Gastroesophageal sphincter (tissue), 2 donors: ENCODE results near the gene TRABD2B.
A peak's percentile ranks its signal among the peaks of the same experiment; 100 is the strongest.

ENCODE experiments used
- POLR2A ChIP-seq, 2 donors: fragments of 450-650 bp; IDR thresholded peaks; one replicate each; pipeline ENCODE4 v1.6.1; 2017; ENCODE audit warnings: antibody characterized with exemption in 2 of 2, mild to moderate bottlenecking in 2 of 2, moderate library complexity in 1 of 2
- POLR2AphosphoS5 ChIP-seq: sonication (generic); formaldehyde crosslinking; IDR thresholded peaks from one replicate; pipeline ENCODE4 v1.6.1; 2017; ENCODE audit warnings: antibody characterized with exemption

DNA sequence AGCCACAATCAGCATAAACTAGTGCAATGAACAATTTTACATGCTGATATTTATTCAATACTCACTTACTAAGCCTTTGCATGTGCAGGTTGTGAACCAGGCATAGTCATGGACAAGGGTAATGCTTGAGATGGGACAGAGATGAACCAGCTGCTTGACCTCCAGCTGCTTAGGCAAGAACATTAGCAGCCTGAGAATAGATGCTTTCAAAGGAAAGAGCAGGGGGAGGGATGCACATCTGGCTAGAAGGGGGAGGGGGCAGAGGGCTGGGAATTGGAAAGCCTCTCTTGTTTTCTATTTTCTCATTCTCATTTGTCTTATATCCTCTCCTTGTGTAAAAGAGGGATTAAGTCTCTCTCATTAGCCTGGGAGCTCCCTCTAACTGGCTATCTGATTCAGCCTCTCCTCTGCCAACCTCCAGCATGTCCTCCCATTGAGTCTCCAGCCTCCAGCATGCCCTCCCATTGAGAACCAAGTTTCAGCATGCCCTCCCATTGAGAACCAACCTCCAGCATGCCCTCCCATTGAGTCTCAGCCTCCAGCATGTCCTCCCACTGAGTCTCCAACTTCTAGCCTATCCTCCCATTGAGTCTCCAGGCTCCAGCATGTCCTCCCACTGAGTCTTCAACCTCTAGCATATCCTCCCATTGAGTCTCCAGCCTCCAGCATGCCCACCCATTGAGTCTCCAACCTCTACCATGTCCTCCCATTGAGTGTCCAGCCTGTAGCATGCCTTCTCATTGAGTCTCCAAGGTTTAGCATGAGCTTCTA, 38.4 kb upstream of the TRABD2B start:
- TF ChIP-seq POLR2A (IDR thresholded peaks at IDR 0.05) (no peak), POLR2AphosphoS5 (peak; percentile 22)
